Left forelimb (tissue), 1 donor: ENCODE measurements around the gene FRS2.
"Not testable (repeated sequence)": the region's sequence is repeated elsewhere in the genome, so short reads cannot be mapped to it uniquely, and the experiment has no call there.

Source experiments
- DNase-seq: peaks from one replicate; pipeline ENCODE4 v3.0.0-alpha.2; 2018; ENCODE audit warnings: low spot score

Gene FRS2

GRCh38 chr12:69470189-69471075 lies at the start of gene FRS2:
Gene FRS2 (plus strand): TSS chr12:69470388. CDS start chr12:69569031, 98,643 bp downstream.
- DNase-seq = peak; percentile 96

- DNase-seq = no peak
These were observed 48.6 kb upstream of the FRS2 start for GRCh38 chr12:69421548-69421947.

GRCh38 chr12:69423037-69423905 lies 46.9 kb upstream of the FRS2 start:
- no peak for DNase-seq

GRCh38 chr12:69425417-69425816 lies 44.8 kb upstream of the FRS2 start:
- DNase-seq = no peak

- no peak for DNase-seq
These were observed 41.7 kb upstream of the FRS2 start for GRCh38 chr12:69428351-69429073.

- no peak for DNase-seq
These were observed 39.1 kb upstream of the FRS2 start for GRCh38 chr12:69430942-69431590.

- no peak for DNase-seq
These were observed 38.5 kb upstream of the FRS2 start for GRCh38 chr12:69431591-69432222.

- DNase-seq = no peak
These were observed 36.5 kb upstream of the FRS2 start for GRCh38 chr12:69433653-69434052.

GRCh38 chr12:69435644-69436043 lies 34.5 kb upstream of the FRS2 start:
- no peak for DNase-seq

GRCh38 chr12:69437073-69437472 lies 33.1 kb upstream of the FRS2 start:
- DNase-seq = no peak

- no peak for DNase-seq
These were observed 31.6 kb upstream of the FRS2 start for GRCh38 chr12:69438539-69438938.

- DNase-seq = no peak
These were observed 30.2 kb upstream of the FRS2 start for GRCh38 chr12:69440016-69440415.

- DNase-seq = no peak
These were observed 29.3 kb upstream of the FRS2 start for GRCh38 chr12:69440886-69441285.

- no peak for DNase-seq
These were observed 27.3 kb upstream of the FRS2 start for GRCh38 chr12:69442894-69443293.

GRCh38 chr12:69443916-69444315 lies 26.3 kb upstream of the FRS2 start:
- no peak for DNase-seq

- no peak for DNase-seq
These were observed 22.3 kb upstream of the FRS2 start for GRCh38 chr12:69447892-69448291.

- not testable (repeated sequence) for DNase-seq
These were observed 17.5 kb upstream of the FRS2 start for GRCh38 chr12:69452598-69453132.

- no peak for DNase-seq
These were observed 13.9 kb upstream of the FRS2 start for GRCh38 chr12:69456239-69456638.

- no peak for DNase-seq
These were observed 12.8 kb upstream of the FRS2 start for GRCh38 chr12:69457433-69457832.

- DNase-seq = no peak
These were observed 10.7 kb upstream of the FRS2 start for GRCh38 chr12:69459477-69459876.

GRCh38 chr12:69464428-69464827 lies 5.8 kb upstream of the FRS2 start:
- no peak for DNase-seq
